ENCODE measurements around the gene TSFM.

DNA sequence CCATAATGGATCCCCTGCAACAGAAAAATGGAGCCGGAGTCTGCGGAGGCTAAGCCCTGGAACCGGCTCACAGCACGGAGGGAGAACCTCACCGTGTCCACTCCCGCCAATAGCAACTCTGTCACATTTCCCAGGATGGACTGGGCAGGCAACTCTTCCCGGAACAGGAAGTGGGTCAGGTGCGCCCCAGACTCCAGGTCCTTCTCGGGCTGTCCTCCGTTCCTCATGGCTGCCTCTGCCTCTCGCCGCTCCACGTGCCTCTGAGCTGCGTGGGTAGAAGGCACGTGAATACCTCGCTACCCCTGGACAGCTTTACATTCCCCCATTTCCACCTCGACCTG lies 18.0 kb upstream of the TSFM start:
- TF ChIP-seq, protein P1, sequence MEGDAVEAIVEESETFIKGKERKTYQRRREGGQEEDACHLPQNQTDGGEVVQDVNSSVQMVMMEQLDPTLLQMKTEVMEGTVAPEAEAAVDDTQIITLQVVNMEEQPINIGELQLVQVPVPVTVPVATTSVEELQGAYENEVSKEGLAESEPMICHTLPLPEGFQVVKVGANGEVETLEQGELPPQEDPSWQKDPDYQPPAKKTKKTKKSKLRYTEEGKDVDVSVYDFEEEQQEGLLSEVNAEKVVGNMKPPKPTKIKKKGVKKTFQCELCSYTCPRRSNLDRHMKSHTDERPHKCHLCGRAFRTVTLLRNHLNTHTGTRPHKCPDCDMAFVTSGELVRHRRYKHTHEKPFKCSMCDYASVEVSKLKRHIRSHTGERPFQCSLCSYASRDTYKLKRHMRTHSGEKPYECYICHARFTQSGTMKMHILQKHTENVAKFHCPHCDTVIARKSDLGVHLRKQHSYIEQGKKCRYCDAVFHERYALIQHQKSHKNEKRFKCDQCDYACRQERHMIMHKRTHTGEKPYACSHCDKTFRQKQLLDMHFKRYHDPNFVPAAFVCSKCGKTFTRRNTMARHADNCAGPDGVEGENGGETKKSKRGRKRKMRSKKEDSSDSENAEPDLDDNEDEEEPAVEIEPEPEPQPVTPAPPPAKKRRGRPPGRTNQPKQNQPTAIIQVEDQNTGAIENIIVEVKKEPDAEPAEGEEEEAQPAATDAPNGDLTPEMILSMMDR (IDR thresholded peaks at IDR 0.05; ENCODE audit: low read length) = no peak
- no peak for TF ChIP-seq EZH2 (optimal IDR thresholded peaks at IDR 0.05; ENCODE audit: low read depth, low read length)

All from MM.1S (cell line).